Testis (tissue), 2 donors: ENCODE data around the gene ATP2A1.

Experiments
- POLR2A ChIP-seq: fragments of 450-650 bp; IDR thresholded peaks from one replicate; pipeline ENCODE4 v1.6.1; 2017; ENCODE audit warnings: antibody characterized with exemption, mild to moderate bottlenecking, moderate library complexity
- TF ChIP-seq, protein P1 (sequence below), 3 experiments: fragments of 450-650 bp in 2 of 3; fragments of 200-600 bp in 1 of 3; sonication (generic) in 1 of 3; IDR thresholded peaks; one replicate each; pipeline ENCODE4 v1.5.1; 2016 to 2019; ENCODE audit warnings: antibody characterized with exemption in 3 of 3, mild to moderate bottlenecking in 2 of 3, moderate library complexity in 1 of 3

- no peak for TF ChIP-seq POLR2A
- TF ChIP-seq, protein P1, sequence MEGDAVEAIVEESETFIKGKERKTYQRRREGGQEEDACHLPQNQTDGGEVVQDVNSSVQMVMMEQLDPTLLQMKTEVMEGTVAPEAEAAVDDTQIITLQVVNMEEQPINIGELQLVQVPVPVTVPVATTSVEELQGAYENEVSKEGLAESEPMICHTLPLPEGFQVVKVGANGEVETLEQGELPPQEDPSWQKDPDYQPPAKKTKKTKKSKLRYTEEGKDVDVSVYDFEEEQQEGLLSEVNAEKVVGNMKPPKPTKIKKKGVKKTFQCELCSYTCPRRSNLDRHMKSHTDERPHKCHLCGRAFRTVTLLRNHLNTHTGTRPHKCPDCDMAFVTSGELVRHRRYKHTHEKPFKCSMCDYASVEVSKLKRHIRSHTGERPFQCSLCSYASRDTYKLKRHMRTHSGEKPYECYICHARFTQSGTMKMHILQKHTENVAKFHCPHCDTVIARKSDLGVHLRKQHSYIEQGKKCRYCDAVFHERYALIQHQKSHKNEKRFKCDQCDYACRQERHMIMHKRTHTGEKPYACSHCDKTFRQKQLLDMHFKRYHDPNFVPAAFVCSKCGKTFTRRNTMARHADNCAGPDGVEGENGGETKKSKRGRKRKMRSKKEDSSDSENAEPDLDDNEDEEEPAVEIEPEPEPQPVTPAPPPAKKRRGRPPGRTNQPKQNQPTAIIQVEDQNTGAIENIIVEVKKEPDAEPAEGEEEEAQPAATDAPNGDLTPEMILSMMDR (IDR thresholded peaks at IDR 0.05): no peak
Observed at GRCh38 chr16:28935924-28936783, 57.9 kb downstream of the ATP2A1 start.
